ENCODE results near the gene AP1G2. TPM values are rescaled to one million over a fixed set of nuclear protein-coding genes. Genes with fewer than 3 reads are reported as not detected.

AP1G2 gene
- total RNA-seq, 2 experiments from 2014 or later = 193 to 198 TPM

GRCh38 chr14:23565626-23566025 lies 2.0 kb downstream of the AP1G2 start:
- H3K4me1 ChIP-seq (ENCODE audit: insufficient read depth, low read length) = peaks cover 40% of the 10 kb centered on the region
- intact Hi-C loops (cut with DNase I, micrococcal nuclease) = loop anchor here in 1 of 2 experiments (5.0 to 10.0 kb wide), 3 partner anchors 471 to 877 kb away; partner anchors contain the start of genes ACIN1, C14orf119, DCAF11 and NRL
- H3K4me1 Mint-ChIP-seq (ENCODE audit: low read depth) = peaks cover 52% of the 10 kb centered on the region
- no peaks in the 10 kb centered on the region for H3K27me3 ChIP-seq (ENCODE audit: control insufficient read depth in 1 of 2, insufficient read depth in 2 of 2, low read length in 2 of 2)
- no peak overlapping the region for H3K4me3 Mint-ChIP-seq
- no peak overlapping the region for H3K27ac ChIP-seq (ENCODE audit: low read depth in 1 of 2, low read length in 2 of 2)
- no peaks in the 10 kb centered on the region for H3K27me3 Mint-ChIP-seq
- peaks cover 56% of the 10 kb centered on the region for H3K36me3 Mint-ChIP-seq (ENCODE audit: low read depth)
- H3K9me3 Mint-ChIP-seq = no peaks in the 10 kb centered on the region
- no peak for DNase-seq
- ChIA-PET POLR2A (no interaction called here), CTCF (no interaction called here)
- TF ChIP-seq, protein P1, sequence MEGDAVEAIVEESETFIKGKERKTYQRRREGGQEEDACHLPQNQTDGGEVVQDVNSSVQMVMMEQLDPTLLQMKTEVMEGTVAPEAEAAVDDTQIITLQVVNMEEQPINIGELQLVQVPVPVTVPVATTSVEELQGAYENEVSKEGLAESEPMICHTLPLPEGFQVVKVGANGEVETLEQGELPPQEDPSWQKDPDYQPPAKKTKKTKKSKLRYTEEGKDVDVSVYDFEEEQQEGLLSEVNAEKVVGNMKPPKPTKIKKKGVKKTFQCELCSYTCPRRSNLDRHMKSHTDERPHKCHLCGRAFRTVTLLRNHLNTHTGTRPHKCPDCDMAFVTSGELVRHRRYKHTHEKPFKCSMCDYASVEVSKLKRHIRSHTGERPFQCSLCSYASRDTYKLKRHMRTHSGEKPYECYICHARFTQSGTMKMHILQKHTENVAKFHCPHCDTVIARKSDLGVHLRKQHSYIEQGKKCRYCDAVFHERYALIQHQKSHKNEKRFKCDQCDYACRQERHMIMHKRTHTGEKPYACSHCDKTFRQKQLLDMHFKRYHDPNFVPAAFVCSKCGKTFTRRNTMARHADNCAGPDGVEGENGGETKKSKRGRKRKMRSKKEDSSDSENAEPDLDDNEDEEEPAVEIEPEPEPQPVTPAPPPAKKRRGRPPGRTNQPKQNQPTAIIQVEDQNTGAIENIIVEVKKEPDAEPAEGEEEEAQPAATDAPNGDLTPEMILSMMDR (IDR thresholded peaks at IDR 0.05) = no peak
- peaks cover 55% of the 10 kb centered on the region for H3K36me3 ChIP-seq (ENCODE audit: insufficient read depth, low read length)
- no peak overlapping the region for H3K4me3 ChIP-seq (ENCODE audit: low read length)
- ATAC-seq (ENCODE audit: poor library complexity) = no peak
- H3K27ac Mint-ChIP-seq = peak overlapping the region; percentile 30
- H3K9me3 ChIP-seq (ENCODE audit: control insufficient read depth in 1 of 2, insufficient read depth in 1 of 2, low read length in 2 of 2) = no peaks in the 10 kb centered on the region

DNA sequence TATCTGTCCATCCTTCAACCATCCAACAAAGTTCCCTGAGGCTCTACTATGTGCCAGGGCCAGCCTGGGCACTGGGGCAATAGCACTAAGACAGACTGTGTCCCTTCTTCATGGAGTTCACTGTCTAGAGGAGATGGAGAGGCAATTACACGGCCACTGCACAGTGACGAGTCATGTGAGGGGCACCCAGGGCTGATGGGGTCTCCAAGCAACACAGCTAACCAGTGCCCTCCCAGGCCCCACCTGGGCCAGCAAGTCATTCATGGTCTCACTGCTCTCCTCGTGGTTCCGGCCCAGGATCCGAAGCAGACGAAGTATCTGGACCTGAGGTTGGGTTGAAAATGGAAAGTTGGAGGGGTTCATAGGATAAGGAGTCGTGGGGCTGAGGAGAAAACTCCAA lies 2.7 kb downstream of the AP1G2 start:
- peaks cover 62% of the 10 kb centered on the region for H3K36me3 ChIP-seq (ENCODE audit: insufficient read depth, low read length)
- POLR2A ChIA-PET = no interaction called here

GRCh38 chr14:23564181-23564812 lies 3.3 kb downstream of the AP1G2 start:
- Mint-ChIP-seq H3K27ac (no peak overlapping the region), H3K9me3 (no peaks in the 10 kb centered on the region), H3K36me3 (ENCODE audit: low read depth) (peaks cover 70% of the 10 kb centered on the region), H3K4me3 (peak overlapping the region; percentile 72), H3K27me3 (no peaks in the 10 kb centered on the region), H3K4me1 (ENCODE audit: low read depth) (peaks cover 52% of the 10 kb centered on the region)
- ATAC-seq (ENCODE audit: poor library complexity) = no peak
- ChIA-PET CTCF (interaction anchor here (6.0 kb wide), 1 partner anchor 85 kb away, joined by 67 read pairs; no protein-coding TSS in a partner anchor), POLR2A (no interaction called here)
- peak in 1 of 14 experiments; percentile 23 for DNase-seq
- H3K4me3 ChIP-seq (ENCODE audit: low read length) = no peak overlapping the region
- intact Hi-C loops (cut with DNase I, micrococcal nuclease) = loop anchor here in 1 of 2 experiments (5.0 to 10.0 kb wide), 4 partner anchors 242 to 551 kb away; partner anchors contain the start of genes ACIN1, C14orf119, DCAF11 and NRL
- no peaks in the 10 kb centered on the region for H3K27me3 ChIP-seq (ENCODE audit: control insufficient read depth in 1 of 2, insufficient read depth in 2 of 2, low read length in 2 of 2)
- no peak overlapping the region for H3K27ac ChIP-seq (ENCODE audit: low read depth in 1 of 2, low read length in 2 of 2)
- peaks cover 68% of the 10 kb centered on the region for H3K36me3 ChIP-seq (ENCODE audit: insufficient read depth, low read length)
- H3K4me1 ChIP-seq (ENCODE audit: insufficient read depth, low read length) = peaks cover 46% of the 10 kb centered on the region
- TF ChIP-seq, protein P1 (IDR thresholded peaks at IDR 0.05) = no peak
- no peaks in the 10 kb centered on the region for H3K9me3 ChIP-seq (ENCODE audit: control insufficient read depth in 1 of 2, insufficient read depth in 1 of 2, low read length in 2 of 2)

More for the DNA sequence above, 2.7 kb downstream of the AP1G2 start:
- Mint-ChIP-seq H3K4me1 (ENCODE audit: low read depth) (peaks cover 52% of the 10 kb centered on the region), H3K27ac (peak overlapping the region; percentile 30), H3K9me3 (no peaks in the 10 kb centered on the region), H3K27me3 (no peaks in the 10 kb centered on the region), H3K36me3 (ENCODE audit: low read depth) (peaks cover 64% of the 10 kb centered on the region), H3K4me3 (peak overlapping the region; percentile 46)
- ATAC-seq (ENCODE audit: poor library complexity) = no peak
- DNase-seq = peak in 1 of 14 experiments; percentile 18
- Histone ChIP-seq H3K4me1 (ENCODE audit: insufficient read depth, low read length) (peaks cover 40% of the 10 kb centered on the region), H3K27me3 (ENCODE audit: control insufficient read depth in 1 of 2, insufficient read depth in 2 of 2, low read length in 2 of 2) (no peaks in the 10 kb centered on the region), H3K4me3 (ENCODE audit: low read length) (no peak overlapping the region), H3K9me3 (ENCODE audit: control insufficient read depth in 1 of 2, insufficient read depth in 1 of 2, low read length in 2 of 2) (no peaks in the 10 kb centered on the region), H3K27ac (ENCODE audit: low read depth in 1 of 2, low read length in 2 of 2) (no peak overlapping the region)
- CTCF ChIA-PET = no interaction called here
- intact Hi-C loops (cut with DNase I, micrococcal nuclease) = loop anchor here in 1 of 2 experiments (5.0 to 10.0 kb wide), 5 partner anchors 243 to 877 kb away; partner anchors contain the start of genes ACIN1, C14orf119, DCAF11 and NRL
- TF ChIP-seq, protein P1 (IDR thresholded peaks at IDR 0.05) = no peak

All from CD4-positive, alpha-beta T cell (primary cell).